Measurements from ENCODE around the gene SYNJ2.

- TF ChIP-seq, protein P1, sequence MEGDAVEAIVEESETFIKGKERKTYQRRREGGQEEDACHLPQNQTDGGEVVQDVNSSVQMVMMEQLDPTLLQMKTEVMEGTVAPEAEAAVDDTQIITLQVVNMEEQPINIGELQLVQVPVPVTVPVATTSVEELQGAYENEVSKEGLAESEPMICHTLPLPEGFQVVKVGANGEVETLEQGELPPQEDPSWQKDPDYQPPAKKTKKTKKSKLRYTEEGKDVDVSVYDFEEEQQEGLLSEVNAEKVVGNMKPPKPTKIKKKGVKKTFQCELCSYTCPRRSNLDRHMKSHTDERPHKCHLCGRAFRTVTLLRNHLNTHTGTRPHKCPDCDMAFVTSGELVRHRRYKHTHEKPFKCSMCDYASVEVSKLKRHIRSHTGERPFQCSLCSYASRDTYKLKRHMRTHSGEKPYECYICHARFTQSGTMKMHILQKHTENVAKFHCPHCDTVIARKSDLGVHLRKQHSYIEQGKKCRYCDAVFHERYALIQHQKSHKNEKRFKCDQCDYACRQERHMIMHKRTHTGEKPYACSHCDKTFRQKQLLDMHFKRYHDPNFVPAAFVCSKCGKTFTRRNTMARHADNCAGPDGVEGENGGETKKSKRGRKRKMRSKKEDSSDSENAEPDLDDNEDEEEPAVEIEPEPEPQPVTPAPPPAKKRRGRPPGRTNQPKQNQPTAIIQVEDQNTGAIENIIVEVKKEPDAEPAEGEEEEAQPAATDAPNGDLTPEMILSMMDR (conservative IDR thresholded peaks at IDR 0.05; ENCODE audit: low read depth in 2 of 2): no peak
- TF ChIP-seq STAT1 (IDR thresholded peaks at IDR 0.05; ENCODE audit: unreplicated experiment) (no peak), EZH2 (IDR thresholded peaks at IDR 0.05; ENCODE audit: low read depth, unreplicated experiment) (no peak), POLR2AphosphoS5 (IDR thresholded peaks at IDR 0.05; ENCODE audit: low read depth) (no peak), EZH2phosphoT487 (IDR thresholded peaks at IDR 0.05; ENCODE audit: unreplicated experiment) (no peak), REST (IDR thresholded peaks at IDR 0.05; ENCODE audit: unreplicated experiment) (no peak), CREB1 (CRISPR knock-in tag; IDR thresholded peaks at IDR 0.05; ENCODE audit: low read depth) (no peak), NANOG (IDR thresholded peaks at IDR 0.05; ENCODE audit: borderline replicate concordance) (no peak), JUNB (IDR thresholded peaks at IDR 0.05; ENCODE audit: unreplicated experiment) (no peak), ZNF114 (CRISPR knock-in tag; IDR thresholded peaks at IDR 0.05) (no peak), ZNF462 (CRISPR knock-in tag; IDR thresholded peaks at IDR 0.05) (no peak), ZNF331 (CRISPR knock-in tag; IDR thresholded peaks at IDR 0.05; ENCODE audit: low read depth) (no peak)
- TF ChIP-seq, protein P2, sequence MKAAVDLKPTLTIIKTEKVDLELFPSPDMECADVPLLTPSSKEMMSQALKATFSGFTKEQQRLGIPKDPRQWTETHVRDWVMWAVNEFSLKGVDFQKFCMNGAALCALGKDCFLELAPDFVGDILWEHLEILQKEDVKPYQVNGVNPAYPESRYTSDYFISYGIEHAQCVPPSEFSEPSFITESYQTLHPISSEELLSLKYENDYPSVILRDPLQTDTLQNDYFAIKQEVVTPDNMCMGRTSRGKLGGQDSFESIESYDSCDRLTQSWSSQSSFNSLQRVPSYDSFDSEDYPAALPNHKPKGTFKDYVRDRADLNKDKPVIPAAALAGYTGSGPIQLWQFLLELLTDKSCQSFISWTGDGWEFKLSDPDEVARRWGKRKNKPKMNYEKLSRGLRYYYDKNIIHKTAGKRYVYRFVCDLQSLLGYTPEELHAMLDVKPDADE (IDR thresholded peaks at IDR 0.05): no peak
These were observed 88.8 kb downstream of the SYNJ2 start for GRCh38 chr6:158070513-158070912.

All from GM23338 (cell line).